ENCODE results near the gene PML.
A peak's percentile ranks its signal among the peaks of the same experiment; 100 is the strongest.

The PML gene

DNA sequence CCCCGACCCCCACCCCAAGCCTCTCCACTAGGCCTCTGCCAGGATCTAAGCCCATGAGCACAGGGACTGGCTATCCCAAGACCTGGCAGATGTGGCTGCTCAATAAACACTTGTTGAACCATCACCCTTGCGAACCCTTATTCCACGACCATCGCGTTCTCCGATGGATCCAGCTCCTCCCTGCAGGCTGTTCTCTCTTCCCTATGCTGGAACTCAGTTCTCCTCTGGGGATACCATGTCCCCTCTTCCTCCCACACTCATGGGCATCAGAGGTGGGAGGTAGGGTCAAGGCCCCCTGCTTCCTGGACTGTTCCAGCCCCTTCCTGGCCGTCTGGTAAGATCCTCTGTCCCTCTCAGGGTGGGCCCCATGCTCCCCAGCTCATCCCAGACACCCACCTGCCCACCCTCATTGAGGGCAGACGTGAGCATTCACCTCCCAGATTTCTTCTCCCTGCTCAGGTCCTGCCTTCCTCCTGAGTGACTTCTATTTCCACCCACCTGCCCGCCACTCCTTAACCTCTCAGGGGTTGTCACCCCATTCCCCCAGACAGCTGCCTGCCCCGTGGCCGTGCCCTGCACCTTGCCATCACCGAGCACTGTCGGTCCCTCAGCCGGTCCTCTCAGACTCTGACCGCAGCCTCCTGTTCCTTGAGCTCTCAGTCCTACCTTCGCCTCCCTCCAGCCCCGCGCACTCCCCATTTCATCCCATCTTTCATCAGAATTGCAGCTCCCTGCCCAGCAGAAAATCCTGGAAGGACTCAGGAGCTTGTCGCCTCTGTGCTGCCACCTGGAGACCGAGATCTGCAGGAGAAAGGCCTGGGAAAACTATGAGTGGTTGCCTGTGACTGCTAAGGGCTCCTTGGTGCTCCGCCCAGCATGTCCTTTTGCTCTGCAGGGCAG is 42.0 kb downstream of the PML start:
- Histone ChIP-seq H3K9me2 (ENCODE audit: low read depth, low read length) (no peaks in the 10 kb centered on the region), H3K4me1 (ENCODE audit: insufficient read depth, low read length, severe bottlenecking) (no peaks in the 10 kb centered on the region), H3K27ac (ENCODE audit: low read depth, low read length, poor library complexity, severe bottlenecking) (no peak overlapping the region), H3K9me3 (ENCODE audit: low read length) (no peaks in the 10 kb centered on the region), H3K9ac (ENCODE audit: low read length) (no peak overlapping the region), H3K79me2 (ENCODE audit: insufficient read depth, low read length) (no peaks in the 10 kb centered on the region), H2AFZ (ENCODE audit: low read length) (no peak overlapping the region), H4K20me1 (ENCODE audit: insufficient read depth, low read length) (no peaks in the 10 kb centered on the region), H3K4me2 (ENCODE audit: low read length) (no peak overlapping the region), H3F3A (ENCODE audit: insufficient read depth, low read length) (no peaks in the 10 kb centered on the region), H3K27me3 (ENCODE audit: insufficient read depth, low read length) (no peaks in the 10 kb centered on the region; the same call in 1 of the 2 replicates), H3K4me3 (ENCODE audit: low read depth, low read length, poor library complexity, severe bottlenecking) (no peak overlapping the region), H3K36me3 (ENCODE audit: insufficient read depth, low read length) (no peaks in the 10 kb centered on the region; the same call in 1 of the 2 replicates)
- no peak for TF ChIP-seq EZH2 (IDR thresholded peaks at IDR 0.05; ENCODE audit: borderline replicate concordance, low read length)
- TF ChIP-seq CTCF (IDR thresholded peaks at IDR 0.05; ENCODE audit: low read length): peak; percentile 36; the same call in 1 of the 2 replicates

GRCh38 chr15:74037171-74038117 is 42.9 kb downstream of the PML start:
- no peak overlapping the region for H3K27ac ChIP-seq (ENCODE audit: low read depth, low read length, poor library complexity, severe bottlenecking)
- no peak overlapping the region for H2AFZ ChIP-seq (ENCODE audit: low read length)
- no peaks in the 10 kb centered on the region for H3F3A ChIP-seq (ENCODE audit: insufficient read depth, low read length)
- H3K4me3 ChIP-seq (ENCODE audit: low read depth, low read length, poor library complexity, severe bottlenecking): no peak overlapping the region
- no peaks in the 10 kb centered on the region; the same call in 1 of the 2 replicates for H3K36me3 ChIP-seq (ENCODE audit: insufficient read depth, low read length)
- no peak for TF ChIP-seq EZH2 (IDR thresholded peaks at IDR 0.05; ENCODE audit: borderline replicate concordance, low read length)
- no peak for TF ChIP-seq CTCF (IDR thresholded peaks at IDR 0.05; ENCODE audit: low read length)
- no peaks in the 10 kb centered on the region for H3K9me3 ChIP-seq (ENCODE audit: low read length)
- H4K20me1 ChIP-seq (ENCODE audit: insufficient read depth, low read length): no peaks in the 10 kb centered on the region
- no peak overlapping the region for H3K4me2 ChIP-seq (ENCODE audit: low read length)
- H3K4me1 ChIP-seq (ENCODE audit: insufficient read depth, low read length, severe bottlenecking): no peaks in the 10 kb centered on the region
- no peaks in the 10 kb centered on the region; the same call in 1 of the 2 replicates for H3K27me3 ChIP-seq (ENCODE audit: insufficient read depth, low read length)
- H3K9ac ChIP-seq (ENCODE audit: low read length): no peak overlapping the region
- no peaks in the 10 kb centered on the region for H3K9me2 ChIP-seq (ENCODE audit: low read depth, low read length)
- H3K79me2 ChIP-seq (ENCODE audit: insufficient read depth, low read length): no peaks in the 10 kb centered on the region

- TF ChIP-seq CTCF (IDR thresholded peaks at IDR 0.05; ENCODE audit: low read length) (no peak), EZH2 (IDR thresholded peaks at IDR 0.05; ENCODE audit: borderline replicate concordance, low read length) (no peak)
- H3K4me2 ChIP-seq (ENCODE audit: low read length): no peak overlapping the region
Observed at GRCh38 chr15:74038707-74039655, 44.5 kb downstream of the PML start.

More at GRCh38 chr15:74038707-74039655, 44.5 kb downstream of the PML start:
- Histone ChIP-seq H3K9me2 (ENCODE audit: low read depth, low read length) (no peaks in the 10 kb centered on the region), H3K79me2 (ENCODE audit: insufficient read depth, low read length) (no peaks in the 10 kb centered on the region), H3K4me1 (ENCODE audit: insufficient read depth, low read length, severe bottlenecking) (no peaks in the 10 kb centered on the region), H3K4me3 (ENCODE audit: low read depth, low read length, poor library complexity, severe bottlenecking) (no peak overlapping the region), H2AFZ (ENCODE audit: low read length) (no peak overlapping the region), H4K20me1 (ENCODE audit: insufficient read depth, low read length) (no peaks in the 10 kb centered on the region), H3K27me3 (ENCODE audit: insufficient read depth, low read length) (no peaks in the 10 kb centered on the region; the same call in 1 of the 2 replicates), H3K27ac (ENCODE audit: low read depth, low read length, poor library complexity, severe bottlenecking) (no peak overlapping the region), H3F3A (ENCODE audit: insufficient read depth, low read length) (no peaks in the 10 kb centered on the region), H3K9ac (ENCODE audit: low read length) (no peak overlapping the region), H3K9me3 (ENCODE audit: low read length) (no peaks in the 10 kb centered on the region), H3K36me3 (ENCODE audit: insufficient read depth, low read length) (no peaks in the 10 kb centered on the region; the same call in 1 of the 2 replicates)

Data from OCI-LY1 (cell line).